ENCODE measurements around the gene ZNF207.

DNA sequence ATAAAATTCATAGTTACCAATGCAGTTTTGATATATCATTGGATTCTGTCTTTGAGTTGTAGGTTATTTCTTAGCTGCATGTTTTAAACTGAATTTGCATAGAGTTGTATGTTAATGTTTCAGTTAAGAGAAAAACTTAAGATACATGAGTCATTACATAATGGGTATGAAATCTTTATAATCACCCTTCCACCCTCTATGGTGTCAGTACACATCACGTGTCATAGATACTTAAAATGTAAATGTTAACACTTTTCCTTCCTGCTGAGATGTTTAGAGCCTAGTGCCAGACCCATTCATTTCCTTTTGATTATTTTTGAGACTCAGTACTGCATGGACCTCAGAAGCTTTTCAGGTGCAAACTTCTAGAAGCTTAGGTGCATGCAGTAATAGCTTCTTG, 20.5 kb downstream of the ZNF207 start:
- TF ChIP-seq, protein P1, sequence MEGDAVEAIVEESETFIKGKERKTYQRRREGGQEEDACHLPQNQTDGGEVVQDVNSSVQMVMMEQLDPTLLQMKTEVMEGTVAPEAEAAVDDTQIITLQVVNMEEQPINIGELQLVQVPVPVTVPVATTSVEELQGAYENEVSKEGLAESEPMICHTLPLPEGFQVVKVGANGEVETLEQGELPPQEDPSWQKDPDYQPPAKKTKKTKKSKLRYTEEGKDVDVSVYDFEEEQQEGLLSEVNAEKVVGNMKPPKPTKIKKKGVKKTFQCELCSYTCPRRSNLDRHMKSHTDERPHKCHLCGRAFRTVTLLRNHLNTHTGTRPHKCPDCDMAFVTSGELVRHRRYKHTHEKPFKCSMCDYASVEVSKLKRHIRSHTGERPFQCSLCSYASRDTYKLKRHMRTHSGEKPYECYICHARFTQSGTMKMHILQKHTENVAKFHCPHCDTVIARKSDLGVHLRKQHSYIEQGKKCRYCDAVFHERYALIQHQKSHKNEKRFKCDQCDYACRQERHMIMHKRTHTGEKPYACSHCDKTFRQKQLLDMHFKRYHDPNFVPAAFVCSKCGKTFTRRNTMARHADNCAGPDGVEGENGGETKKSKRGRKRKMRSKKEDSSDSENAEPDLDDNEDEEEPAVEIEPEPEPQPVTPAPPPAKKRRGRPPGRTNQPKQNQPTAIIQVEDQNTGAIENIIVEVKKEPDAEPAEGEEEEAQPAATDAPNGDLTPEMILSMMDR (IDR thresholded peaks at IDR 0.05), result no peak
- no peak for TF ChIP-seq POLR2AphosphoS5 (IDR thresholded peaks at IDR 0.05; ENCODE audit: low read depth, low read length)
- TF ChIP-seq, protein P2, sequence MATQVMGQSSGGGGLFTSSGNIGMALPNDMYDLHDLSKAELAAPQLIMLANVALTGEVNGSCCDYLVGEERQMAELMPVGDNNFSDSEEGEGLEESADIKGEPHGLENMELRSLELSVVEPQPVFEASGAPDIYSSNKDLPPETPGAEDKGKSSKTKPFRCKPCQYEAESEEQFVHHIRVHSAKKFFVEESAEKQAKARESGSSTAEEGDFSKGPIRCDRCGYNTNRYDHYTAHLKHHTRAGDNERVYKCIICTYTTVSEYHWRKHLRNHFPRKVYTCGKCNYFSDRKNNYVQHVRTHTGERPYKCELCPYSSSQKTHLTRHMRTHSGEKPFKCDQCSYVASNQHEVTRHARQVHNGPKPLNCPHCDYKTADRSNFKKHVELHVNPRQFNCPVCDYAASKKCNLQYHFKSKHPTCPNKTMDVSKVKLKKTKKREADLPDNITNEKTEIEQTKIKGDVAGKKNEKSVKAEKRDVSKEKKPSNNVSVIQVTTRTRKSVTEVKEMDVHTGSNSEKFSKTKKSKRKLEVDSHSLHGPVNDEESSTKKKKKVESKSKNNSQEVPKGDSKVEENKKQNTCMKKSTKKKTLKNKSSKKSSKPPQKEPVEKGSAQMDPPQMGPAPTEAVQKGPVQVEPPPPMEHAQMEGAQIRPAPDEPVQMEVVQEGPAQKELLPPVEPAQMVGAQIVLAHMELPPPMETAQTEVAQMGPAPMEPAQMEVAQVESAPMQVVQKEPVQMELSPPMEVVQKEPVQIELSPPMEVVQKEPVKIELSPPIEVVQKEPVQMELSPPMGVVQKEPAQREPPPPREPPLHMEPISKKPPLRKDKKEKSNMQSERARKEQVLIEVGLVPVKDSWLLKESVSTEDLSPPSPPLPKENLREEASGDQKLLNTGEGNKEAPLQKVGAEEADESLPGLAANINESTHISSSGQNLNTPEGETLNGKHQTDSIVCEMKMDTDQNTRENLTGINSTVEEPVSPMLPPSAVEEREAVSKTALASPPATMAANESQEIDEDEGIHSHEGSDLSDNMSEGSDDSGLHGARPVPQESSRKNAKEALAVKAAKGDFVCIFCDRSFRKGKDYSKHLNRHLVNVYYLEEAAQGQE (IDR thresholded peaks at IDR 0.05; ENCODE audit: insufficient read depth in 1 of 2, low read depth in 2 of 2, low read length in 1 of 2), result no peak
- TF ChIP-seq SIN3A (IDR thresholded peaks at IDR 0.05; ENCODE audit: borderline replicate concordance, insufficient read depth, low read depth, low read length), result no peak

All from Panc1 (cell line).